AG09319 (cell line): ENCODE results near the gene BMPER.

Source experiments
- DNase-seq: peaks from one replicate; pipeline ENCODE4 v3.0.0-alpha.2; 2010; ENCODE audit warnings: low read depth; ENCODE audit errors: extremely low read depth
- CTCF ChIP-seq: IDR thresholded peaks from 2 replicates; pipeline ENCODE4 v1.5.1; 2011; ENCODE audit warnings: low read depth, mild to moderate bottlenecking, inconsistent platforms, low read length, moderate library complexity

BMPER gene

DNA sequence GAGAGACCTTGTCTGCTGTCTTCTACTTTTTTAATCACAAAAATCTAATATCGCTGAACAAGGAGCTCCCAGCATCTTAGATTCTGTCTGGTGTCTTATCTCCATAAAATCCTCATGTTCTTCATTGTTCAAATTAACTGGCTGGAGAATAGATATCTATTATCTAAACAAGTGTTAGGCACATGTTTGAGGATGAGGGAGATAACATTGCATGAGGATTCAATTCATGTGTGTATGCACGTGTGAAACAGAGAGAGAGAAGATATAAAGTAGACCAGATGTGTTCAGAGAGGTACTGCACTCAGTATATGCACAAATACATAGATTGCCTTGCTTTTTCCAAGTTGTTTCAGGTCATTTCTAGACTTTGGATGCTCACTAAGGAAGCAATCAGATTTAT lies 5.4 kb downstream of the BMPER start:
- DNase-seq = no peak

GRCh38 chr7:33916357-33917081 lies 11.2 kb downstream of the BMPER start:
- TF ChIP-seq CTCF = no peak
- DNase-seq = no peak

More for the DNA sequence above, 5.4 kb downstream of the BMPER start:
- no peak for TF ChIP-seq CTCF

DNA sequence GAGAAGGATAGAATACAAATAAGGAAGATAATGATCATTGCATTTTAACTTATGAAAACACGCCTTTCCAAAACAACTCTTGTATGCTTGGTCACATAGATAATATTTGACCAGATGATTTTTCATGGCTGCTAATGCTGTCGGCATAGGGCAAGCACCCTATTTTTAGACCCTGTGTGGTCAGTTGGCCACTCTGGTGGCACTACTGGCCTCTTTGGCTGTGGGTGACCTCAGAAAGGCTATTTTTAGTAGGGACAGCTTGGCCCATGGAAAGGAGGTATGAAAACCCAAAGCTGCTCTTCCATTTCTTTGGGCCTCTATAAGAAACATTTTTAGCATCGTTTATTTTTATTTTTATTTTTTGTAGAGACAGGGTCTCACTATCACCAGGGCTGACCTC lies 12.3 kb downstream of the BMPER start:
- DNase-seq = no peak
- no peak for TF ChIP-seq CTCF

DNA sequence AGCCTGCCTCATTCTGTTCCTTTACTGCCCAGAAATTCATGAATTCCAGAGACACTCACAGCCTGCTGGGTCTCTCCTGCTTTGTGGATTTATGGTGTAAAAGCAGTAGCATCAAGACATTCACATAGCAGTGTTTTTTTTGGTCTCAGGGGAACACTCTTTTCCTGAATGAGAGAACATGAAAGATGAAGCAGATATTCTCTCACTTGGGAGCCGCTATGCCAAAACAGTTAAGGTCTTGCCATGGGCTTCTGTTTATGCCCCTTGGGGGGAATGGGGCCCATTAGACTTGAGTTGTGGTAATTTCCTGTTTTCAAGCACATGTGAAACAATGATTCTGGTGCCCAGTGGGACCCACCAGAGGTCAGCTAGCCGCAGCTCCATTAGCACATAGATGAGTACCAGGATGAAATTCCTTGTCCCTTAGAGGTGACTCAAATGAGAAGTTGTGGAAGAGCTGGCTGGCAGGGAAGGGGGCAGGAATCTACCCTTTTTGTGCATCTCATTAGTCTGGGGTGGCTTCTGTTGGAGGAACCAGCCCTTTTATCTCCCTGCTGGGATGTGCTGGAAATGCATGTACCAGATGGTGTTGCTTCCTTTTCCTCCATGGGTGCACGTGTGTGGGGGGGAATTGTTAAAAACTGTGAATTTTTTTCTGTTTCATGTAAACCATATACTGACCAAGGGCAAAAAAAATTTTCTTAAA lies 13.3 kb downstream of the BMPER start:
- no peak for DNase-seq
- TF ChIP-seq CTCF = no peak

DNA sequence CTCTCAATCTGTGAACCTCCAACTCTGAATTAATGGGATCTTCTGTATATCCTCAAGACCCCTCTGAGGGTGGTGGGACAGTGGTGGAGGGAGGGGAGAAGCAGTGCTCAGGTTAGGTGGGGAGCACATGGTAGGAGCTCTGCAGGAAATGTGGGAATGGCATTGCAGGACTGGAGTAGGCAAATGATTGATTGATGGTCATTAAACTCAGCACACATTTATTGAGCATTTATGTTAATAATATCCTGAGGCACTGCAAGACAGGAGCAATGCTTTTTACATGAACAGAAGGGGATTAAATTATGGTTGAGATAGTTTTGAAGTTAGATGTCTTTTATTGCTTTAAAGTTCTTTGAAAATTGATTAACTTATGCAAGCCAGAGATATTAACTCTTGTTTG lies 14.1 kb downstream of the BMPER start:
- no peak for TF ChIP-seq CTCF
- no peak for DNase-seq

- no peak for TF ChIP-seq CTCF
- DNase-seq = no peak
Measured at GRCh38 chr7:33921216-33921938, 16.0 kb downstream of the BMPER start.

DNA sequence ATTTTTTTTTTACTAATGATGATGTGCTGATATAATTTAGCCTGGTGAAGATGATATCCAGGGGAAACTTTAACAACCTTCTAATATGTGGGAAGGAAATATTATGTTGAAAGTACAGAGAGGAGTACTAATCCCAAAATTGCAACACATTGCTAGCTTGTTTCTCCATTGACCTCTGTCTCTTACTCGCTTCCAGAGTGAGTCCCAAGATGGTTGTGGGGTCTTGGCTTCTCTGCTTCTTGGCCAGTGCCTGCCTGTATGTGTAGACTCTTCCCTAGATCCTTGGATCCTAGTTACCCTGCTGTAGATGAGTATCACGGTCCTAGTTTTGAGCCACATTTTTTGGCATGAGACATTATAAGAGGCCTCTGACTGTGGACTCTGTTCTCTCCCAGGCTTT lies 17.5 kb downstream of the BMPER start:
- no peak for DNase-seq
- no peak for TF ChIP-seq CTCF
